Measurements from ENCODE around the gene AKR1A1.
"Not testable (repeated sequence)": the region's sequence is repeated elsewhere in the genome, so short reads cannot be mapped to it uniquely, and the experiment has no call there.

The AKR1A1 gene

DNA sequence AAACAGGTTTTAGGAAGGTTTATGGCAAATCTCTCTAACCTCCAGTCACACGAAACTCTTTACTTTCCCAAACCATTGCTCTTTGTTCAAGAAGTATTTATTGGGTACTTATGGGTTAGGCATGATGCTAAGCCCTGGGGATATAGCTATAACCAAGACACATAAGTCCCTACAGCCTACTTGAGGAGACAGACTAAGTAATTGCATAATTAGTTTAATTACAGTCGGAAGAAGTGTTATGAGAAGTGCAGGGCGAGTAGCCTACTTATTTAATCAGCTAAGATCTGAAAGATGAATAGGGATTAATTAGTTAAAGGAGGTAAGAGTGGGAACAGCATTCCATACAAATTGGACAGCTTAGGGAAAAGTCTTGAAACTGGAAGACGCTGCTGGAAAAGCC, 20.0 kb downstream of the AKR1A1 start:
- no peak for DNase-seq

DNA sequence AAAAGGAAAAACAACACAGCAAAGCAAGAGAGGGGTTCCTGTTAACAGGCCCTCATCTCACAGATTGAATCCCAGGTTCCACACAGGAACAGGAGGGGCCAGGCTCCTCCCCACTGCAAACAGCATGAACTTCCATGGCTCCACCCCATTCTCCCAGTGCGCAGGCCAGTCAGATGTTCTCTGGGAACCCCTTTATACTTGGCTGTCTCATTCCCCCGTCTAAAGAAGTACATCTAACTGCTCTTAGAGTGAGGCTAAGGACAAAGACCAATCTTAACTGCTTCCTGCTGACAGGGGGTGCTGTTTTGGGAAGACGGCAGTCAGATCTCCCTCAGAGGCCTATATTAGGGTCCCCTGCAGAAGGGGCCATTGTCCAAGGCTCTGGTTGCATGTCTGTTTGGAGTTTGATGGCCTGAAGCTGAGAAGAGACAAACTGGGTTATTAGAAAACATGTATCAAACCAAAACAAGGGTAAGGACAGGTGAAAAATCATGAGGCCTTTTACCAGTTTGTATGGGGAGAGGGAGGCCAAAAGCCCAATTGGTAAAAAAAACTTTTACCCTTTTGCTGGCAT, 22.7 kb downstream of the AKR1A1 start:
- no peak for DNase-seq

DNA sequence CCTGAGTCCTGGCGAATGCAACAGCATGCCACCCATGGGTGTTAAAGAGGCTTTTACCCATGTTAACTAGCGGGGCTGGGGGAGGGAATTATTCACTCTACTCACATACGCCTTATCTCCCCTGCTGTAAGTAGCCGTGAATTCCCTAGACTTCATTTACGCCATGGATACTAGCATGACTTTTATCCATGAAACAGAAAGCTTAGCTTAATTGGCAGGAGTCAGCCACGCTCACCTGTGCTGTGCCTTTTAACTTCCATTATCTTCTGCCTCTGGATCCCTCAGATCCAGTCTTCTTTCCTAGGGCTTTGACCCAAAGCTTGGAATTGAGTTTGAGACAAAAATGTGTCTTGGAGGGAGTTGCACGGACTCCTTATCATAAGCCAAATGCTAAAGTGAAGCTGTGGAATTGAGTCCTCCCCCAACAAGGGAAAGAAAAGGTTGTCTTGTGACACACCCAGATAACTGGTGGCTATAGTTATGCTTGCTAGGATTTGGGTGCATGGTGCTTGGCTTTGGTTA, 23.5 kb downstream of the AKR1A1 start:
- no peak for DNase-seq

DNA sequence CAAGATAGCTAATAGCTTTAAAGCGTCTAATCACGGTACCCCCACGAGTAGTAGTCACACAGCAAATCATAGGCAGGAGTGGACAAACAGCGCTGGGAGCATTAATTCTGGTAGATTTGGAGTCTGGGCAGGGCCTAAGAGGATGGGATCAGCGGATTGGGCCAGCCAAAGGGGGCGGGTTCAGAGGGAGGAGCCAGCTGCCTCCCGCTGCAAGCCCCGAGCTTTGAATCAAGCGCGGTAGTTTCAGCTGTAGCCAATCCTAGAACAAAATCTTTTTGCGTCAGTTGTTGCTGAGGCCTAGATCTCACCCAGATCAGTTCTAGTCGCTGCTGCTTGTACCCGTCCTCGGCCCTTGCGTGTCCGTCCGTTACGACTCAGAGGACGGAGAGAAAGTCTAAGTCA, 32.6 kb downstream of the AKR1A1 start:
- peak; percentile 98 for DNase-seq

DNA sequence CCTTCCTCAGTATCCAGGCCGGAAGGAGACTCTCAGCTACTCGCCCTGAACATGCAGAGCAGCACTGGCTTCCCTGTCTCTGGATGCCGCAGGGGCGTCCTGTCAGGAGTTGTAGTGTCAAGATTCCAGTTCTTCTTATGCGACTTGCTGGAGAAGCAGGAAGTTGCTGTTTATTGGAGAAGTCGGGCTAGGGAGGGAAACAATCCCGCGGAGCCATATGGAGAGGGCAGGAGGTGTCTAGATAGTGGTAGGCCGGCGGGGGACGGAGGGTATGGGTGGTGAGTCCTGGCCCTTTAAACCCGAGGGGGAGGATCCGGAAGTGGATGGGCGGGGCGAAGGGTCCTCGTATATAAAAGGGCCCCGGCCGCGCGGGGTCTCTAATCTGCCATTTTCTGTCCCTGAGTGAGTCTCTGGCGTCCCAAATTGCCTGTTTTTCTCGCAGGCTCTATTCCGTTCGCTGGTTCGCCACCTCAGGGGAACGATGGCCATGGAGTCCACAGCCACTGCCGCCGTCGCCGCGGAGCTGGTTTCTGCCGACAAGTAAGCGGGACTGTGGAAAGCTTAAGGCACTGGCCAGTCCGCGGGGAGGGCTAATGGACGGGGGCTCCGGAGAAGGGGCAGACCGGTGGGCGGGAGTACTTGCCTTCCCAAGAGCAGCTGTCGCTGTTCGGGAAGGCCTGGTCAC, 33.2 kb downstream of the AKR1A1 start, which contains the start of gene NASP:
Gene NASP, plus strand, starts transcription at position 376 of the 685 bp plus-strand sequence. Its CDS starts 106 bp downstream, at position 482.
- DNase-seq = peak; percentile 91

DNA sequence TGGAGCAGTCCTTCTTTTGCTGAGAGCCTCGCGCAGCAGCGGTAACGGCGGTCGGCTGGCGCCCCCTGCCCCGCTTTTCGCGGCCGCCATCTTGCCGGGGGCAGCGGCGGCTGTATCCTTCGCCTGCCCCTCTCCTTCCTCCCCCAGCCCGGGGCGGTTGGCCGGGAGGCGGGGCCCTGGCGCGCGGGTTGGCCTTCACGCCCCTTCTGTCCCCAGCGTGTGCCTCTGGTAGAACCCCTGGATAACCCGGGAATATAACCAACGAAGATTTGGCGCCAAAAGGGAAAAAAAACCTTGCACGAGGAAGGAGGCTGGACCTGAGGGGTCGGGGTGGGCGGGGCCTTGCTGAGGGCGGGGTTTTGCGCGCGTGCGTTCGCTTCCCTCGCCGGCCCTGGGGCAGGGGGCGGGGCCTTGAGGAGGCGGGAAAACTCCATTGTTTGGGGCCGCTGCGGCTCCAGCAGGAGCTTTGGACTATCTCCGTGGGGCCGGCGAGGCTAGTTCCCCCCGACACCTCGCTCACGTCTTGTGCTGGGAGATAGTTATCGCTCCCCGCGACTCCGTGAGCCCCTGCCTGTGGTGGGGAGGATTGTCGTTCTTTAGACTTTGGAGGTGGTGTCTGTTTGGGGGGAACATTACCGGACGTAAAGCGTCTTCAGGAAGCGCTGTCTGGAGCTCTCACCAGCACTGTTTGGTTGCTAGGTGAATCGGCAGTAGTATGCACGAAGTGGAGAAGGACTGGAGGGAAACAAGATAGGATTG, 33.9 kb downstream of the AKR1A1 start:
- peak; percentile 97 for DNase-seq

DNA sequence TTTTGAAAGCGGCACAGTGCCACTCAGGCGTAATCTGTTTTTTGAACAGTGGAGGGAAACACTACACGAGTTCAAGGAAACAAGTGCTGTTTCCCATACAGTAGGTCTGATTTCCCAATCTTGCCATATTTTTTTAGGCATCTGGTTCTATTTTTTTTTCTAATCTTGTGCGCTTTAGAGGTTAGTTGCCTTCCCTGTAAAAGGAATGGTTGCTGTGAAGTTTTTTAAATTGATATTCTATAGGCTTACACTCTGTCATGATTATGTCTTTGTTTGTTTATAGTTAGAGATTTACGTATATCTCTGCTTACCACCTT, 34.4 kb downstream of the AKR1A1 start:
- DNase-seq = no peak

DNA sequence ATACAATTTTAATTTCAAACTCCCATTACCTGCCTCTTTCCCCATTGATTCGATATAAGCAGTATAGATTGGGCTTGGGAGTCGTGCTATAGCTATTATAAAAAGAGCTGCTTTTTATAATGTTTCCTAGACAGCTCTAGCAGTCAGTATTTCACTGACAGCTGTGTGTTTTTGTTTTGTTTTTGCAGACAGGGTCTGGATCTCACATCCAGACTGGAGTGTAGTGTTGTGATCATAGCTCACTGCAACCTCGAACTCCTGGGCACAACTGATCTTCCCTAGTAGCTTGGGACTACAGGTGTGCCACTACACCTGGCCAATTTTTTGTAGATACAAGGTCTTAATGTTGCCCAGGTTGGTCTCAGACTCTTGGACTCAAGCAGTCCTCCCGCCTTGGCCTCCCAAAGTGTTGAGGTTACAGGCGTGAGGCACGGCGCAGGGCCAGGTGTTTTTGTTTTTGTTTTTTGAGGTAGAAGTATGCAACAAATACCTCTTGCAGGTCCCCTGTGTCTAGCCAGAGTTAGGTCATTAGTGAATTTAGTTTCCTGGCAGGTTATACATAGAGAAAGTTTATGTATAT, 35.0 kb downstream of the AKR1A1 start:
- DNase-seq = no peak

DNA sequence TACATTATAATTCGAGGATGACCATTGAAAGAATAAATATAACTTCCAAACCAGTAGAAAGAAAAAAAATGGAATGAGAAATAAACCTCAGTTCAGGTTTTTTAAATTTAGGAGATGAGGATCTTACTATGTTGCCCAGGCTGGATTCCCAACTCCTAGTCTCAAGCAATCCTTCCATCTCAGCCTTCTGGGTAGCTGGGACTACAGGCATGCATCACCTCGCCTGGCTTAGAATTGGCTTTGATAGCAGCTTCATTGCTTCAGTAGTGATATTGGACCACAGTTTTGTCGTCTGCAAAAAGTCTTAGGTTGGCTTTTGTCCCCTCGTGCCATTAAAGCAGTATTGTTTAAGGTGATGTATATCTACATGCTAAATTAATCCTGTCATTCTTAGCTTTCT, 36.1 kb downstream of the AKR1A1 start:
- DNase-seq = no peak

DNA sequence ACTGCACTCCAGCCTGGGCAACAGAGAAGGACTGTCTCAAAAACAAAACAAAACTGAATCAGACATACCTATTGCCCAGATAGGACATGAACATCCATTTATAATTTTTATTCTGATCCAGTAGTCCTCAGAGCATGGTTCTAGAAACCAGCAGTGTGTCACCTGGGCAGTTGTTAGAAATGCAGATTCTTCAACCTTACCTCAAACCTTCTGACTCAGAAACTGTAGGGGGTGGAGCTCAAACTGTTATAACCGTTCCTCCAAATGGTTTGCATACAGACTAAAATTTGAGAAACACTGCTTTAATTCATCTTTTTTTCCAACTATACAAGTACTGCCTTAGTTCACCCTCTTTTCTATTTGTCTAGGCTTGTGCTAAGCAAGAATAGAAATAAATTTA, 39.2 kb downstream of the AKR1A1 start:
- no peak for DNase-seq

DNA sequence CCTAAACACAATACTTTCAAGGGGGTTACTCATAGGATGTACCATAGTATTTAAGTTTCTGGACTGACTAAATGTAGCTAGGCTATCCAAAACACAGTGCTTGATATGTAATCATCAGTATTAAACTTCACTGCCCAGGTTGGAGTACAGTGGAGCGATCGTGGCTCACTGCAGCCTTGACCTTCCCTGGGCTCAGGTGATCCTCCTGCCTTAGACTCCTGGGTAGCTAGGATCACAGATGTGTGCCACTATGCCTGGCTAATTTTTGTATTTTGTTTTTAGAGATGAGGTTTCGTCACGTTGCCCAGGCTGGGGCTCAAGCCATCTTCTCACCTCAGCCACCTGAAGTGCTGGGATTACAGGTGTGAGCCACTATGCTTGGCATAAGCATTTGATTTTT, 43.8 kb downstream of the AKR1A1 start:
- no peak for DNase-seq

DNA sequence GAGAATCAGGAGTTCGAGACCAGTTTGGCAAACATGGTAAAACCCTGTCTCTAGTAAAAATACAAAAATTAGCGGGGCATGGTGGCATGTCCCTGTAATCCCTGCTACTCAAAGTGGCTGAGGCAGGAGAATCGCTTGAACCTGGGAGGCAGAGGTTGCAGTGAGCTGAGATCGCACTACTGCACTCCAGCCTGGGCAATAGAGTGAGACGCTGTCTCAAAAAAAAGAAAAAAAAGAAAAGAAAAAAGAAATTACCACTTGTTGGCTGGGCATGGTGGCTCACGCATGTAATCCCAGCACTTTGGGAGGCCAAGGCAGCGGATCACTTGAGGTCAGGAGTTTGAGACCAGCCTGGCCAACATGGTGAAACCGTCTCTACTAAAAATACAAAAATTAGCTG, 46.1 kb downstream of the AKR1A1 start:
- DNase-seq = not testable (repeated sequence)

DNA sequence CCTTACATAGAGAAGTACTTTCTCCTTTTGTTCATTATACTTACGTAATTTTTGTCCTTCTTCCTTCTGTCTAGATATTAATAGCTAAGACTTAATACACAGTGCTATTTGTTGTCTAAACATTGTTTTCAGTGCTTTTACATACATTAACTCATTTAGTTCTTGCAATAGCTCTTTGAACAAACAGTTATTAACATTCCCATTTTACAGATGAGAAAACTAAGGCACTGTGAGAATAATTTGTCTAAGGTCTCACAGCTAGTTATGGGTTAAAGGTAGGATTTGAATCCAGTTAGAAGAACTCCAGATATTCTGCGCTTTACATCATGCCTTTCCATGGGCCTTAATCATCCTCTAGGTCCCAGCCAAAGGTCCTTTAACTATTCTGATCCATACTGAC, 53.6 kb downstream of the AKR1A1 start:
- no peak for DNase-seq

DNA sequence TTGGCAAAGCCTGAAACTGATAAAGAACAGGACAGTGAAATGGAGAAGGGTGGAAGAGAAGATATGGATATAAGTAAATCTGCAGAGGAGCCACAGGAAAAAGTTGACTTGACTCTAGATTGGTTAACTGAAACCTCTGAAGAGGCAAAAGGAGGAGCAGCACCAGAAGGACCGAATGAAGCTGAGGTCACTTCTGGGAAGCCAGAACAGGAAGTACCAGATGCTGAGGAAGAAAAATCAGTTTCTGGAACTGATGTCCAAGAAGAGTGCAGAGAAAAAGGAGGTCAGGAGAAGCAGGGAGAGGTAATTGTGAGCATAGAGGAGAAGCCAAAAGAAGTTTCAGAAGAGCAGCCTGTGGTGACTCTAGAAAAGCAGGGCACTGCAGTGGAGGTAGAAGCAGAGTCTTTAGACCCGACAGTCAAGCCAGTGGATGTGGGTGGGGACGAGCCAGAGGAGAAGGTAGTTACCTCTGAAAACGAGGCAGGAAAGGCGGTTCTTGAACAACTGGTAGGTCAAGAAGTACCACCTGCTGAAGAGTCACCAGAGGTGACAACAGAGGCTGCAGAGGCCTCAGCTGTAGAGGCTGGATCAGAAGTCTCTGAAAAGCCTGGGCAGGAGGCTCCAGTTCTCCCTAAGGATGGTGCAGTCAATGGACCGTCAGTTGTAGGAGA, 56.9 kb downstream of the AKR1A1 start:
- no peak for DNase-seq

DNA sequence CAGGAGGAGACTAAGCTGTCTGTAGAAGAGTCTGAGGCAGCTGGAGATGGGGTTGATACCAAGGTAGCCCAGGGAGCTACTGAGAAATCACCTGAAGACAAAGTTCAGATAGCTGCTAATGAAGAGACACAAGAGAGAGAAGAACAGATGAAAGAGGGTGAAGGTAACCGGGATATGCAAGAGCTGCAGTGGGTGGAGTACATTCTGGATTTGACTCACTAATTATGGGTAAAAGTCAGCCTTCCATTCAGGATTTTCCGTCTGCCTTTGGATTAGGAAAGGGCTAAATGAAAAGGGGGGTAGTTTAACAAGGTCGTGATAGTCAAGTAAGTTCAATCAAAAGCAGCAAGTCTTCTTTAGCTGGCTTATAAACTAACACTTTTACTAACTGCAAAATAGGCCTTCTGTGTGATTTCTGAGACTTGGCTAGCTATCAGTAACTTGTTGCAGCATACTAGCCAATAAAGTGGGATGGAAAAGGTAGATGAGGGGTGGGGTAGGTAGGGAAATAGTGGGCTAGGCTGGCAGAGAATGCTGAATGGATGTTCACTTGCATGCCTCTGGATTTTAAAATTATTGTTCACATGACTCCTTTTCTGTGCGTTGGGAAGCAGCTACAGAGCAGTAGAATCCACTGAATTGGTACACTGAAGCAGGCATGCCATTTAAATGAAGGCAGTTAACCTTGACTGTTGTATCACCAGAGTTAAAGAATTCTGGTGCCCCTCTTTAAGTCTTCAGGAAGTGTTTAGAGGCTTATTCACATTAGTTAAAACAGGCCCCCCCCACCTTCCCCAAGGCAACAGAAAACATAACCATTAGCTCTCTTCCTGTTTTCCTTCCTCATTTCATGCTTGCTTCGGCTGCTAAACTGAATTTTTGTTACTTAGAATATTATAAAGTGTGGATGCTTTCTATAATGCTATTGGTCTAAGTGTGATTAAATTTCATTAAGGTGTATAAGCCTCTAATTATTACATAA, 57.8 kb downstream of the AKR1A1 start:
- no peak for DNase-seq

DNA sequence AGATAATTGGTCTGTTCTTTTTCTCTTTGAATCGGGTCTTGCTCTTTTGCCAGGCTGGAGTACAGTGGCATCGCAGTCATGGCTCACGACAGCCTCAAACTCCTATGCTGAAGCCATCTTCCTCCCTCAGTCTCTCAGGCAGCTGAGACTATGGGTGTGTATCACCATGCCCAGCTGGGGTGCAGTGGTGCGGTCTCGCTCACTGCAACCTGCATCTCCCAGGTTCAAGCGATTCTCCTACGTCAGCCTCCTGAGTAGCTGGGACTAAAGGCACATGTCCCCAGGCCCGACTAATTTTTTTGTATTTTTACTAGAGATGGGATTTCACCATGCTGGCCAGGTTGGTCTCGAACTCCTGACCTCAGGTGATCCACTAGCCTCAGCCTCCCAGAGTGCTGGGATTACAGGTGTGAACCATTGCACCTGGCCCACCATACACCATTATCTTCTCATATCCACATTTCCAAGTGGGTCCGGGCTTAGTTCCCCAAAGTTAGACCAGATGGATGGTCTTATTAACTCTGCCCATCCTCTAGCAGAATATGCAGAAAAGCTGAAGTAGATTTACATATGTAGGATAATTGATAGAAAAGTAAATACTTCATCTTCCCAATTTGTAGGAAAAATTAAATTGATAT, 60.1 kb downstream of the AKR1A1 start:
- DNase-seq = no peak

DNA sequence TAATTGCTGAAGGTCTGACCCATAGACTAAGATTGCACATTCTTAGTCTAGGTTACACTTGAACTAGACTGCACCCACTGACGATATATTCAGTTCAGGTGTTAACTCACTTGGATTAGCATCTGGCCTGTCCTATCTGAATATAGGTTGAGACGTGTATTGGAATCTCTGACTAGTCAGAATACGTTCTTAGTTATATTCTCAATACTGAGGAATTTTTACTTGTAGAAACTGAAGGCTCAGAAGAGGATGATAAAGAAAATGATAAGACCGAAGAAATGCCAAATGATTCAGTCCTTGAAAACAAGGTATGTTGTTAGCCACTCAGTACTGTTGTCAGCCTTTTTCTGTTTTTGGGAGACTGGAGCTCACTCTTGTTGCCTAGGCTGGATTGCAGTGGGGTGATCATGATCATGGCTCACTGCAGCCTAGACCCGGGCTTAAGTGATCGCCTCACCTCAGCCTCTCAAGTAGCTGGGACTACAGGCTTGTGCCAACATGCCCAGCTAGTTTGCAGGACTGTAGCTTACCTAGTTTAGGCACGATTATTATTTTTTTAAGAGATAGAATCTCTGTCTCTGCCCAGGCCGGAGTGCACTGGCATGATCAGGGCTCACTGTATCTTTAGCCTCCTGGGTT, 62.4 kb downstream of the AKR1A1 start:
- no peak for DNase-seq

DNA sequence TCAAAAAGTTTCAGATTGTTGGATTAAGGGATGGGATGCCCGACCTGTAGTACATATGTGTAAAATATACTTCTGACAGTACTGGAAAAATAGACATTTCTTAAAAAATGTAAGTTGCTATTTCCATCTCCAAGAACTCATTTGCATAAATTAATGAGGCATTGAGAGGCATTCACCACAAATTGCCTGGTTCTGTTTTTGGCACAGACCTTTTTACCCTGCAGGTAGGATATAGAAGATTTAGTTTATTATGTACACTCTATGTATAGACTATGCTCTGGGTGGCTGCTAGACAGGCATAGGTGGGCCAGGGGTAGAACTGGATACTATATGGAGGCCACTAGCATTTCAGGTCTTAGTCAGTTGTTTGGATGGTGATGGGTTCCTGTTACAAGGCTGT, 65.3 kb downstream of the AKR1A1 start:
- DNase-seq = no peak

DNA sequence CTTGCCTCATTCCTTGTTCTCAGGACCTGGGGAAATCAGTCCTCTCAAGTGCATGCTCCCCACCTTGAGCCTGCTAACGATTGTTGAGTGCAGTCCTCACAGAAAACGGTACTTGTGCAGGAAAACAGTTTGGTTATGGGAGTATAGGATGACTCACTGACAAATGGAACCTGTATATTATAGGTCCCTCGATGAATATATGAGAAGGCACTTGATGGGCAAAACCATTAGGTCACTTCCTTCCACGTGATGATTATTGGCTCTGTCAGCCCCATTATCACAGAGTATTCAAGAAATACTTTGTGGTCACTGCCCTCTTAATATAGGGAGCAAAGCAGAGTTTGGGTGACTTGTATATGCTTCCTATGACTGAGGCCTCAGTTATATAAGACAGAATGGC, 67.0 kb downstream of the AKR1A1 start:
- no peak for DNase-seq

DNA sequence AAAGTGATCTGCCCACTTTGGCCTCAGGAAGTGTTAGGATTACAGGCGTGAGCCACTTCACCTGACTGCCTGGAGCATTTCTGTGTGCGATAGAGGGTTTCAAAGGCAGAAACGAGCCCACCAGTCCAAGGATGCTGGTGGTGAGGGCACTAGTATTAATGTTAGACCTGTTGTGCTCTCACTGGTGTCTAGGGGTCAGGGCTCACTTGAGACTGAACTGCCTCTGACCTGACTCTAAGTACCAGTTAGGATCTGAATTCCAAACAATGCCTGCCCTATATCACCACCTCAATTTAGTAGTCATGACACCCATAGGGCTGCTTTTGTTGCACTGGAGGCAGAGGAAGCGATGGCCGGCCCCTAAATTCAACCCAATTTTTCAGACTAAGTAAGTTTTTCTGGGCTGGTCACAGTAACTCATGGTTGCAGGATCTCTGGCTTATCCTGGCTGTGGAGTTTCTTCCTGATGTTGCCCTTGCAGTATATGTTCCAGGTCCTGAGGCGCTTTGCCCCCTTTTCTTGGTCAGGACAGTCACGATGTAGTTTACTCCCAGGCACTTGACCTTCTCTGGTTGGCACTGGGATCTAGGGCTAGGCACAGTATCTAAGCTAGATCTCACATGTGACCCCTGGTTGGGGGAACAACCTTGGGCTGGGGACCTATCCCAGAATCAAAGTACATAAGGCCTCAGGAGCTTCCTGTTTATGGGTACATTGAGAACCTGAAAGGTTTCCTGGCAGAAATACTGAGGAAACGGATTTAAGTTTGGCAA, 68.7 kb downstream of the AKR1A1 start:
- no peak for DNase-seq
